Mesothelial cell of epicardium (in vitro differentiated cells): Measurements from ENCODE around the gene PRMT7. TPM values are rescaled to one million over a fixed set of nuclear protein-coding genes. Genes with fewer than 3 reads are reported as not detected.

ENCODE experiments used
- DNase-seq, 2 experiments: peaks; one replicate each; pipeline ENCODE4 v3.0.0; 2021; ENCODE audit warnings: low spot score in 2 of 2; ENCODE audit not compliant: unreplicated experiment in 2 of 2
- H3K27ac Mint-ChIP-seq: 2 replicates; pipeline ENCODE4 v1.8.0; 2021; ENCODE audit warnings: mixed read lengths
- H3K27me3 Mint-ChIP-seq: 2 replicates; pipeline ENCODE4 v1.8.0; 2021; ENCODE audit warnings: low read depth, mixed read lengths
- H3K36me3 Mint-ChIP-seq: 2 replicates; pipeline ENCODE4 v1.8.0; 2021; ENCODE audit warnings: mixed read lengths
- H3K4me1 Mint-ChIP-seq: 2 replicates; pipeline ENCODE4 v1.8.0; 2021; ENCODE audit warnings: mixed read lengths
- H3K4me3 Mint-ChIP-seq: 2 replicates; pipeline ENCODE4 v1.8.0; 2021; ENCODE audit warnings: mild to moderate bottlenecking, moderate library complexity, mixed read lengths
- H3K9me3 Mint-ChIP-seq: 2 replicates; pipeline ENCODE4 v1.8.0; 2021; ENCODE audit warnings: mixed read lengths
- CTCF ChIP-seq: fragments of 200-600 bp; sonication (generic); IDR thresholded peaks from one replicate; pipeline ENCODE4 v1.5.0; 2021; ENCODE audit warnings: antibody characterized with exemption; ENCODE audit not compliant: unreplicated experiment
- total RNA-seq: library from RNA; stranded (reverse); gene quantifications from 3 replicates; pipeline ENCODE4 v1.2.1, GENCODE V29; 2021

PRMT7 gene
- total RNA-seq, 1 donor from 2014 or later = 77.9 TPM

- no peak overlapping the region for H3K4me3 Mint-ChIP-seq
- no peaks in the 10 kb centered on the region for H3K9me3 Mint-ChIP-seq
- H3K4me1 Mint-ChIP-seq = peaks cover 34% of the 10 kb centered on the region
- DNase-seq = no peak
- no peaks in the 10 kb centered on the region for H3K27me3 Mint-ChIP-seq
- H3K27ac Mint-ChIP-seq = no peak overlapping the region
- TF ChIP-seq CTCF = no peak
- H3K36me3 Mint-ChIP-seq = peaks cover 25% of the 10 kb centered on the region
These were observed 14.5 kb upstream of the PRMT7 start for GRCh38 chr16:68296291-68296690.

GRCh38 chr16:68296693-68297092 is 14.1 kb upstream of the PRMT7 start:
- H3K36me3 Mint-ChIP-seq = peaks cover 24% of the 10 kb centered on the region
- TF ChIP-seq CTCF = no peak
- no peak for DNase-seq
- no peak overlapping the region for H3K4me3 Mint-ChIP-seq
- peaks cover 34% of the 10 kb centered on the region for H3K4me1 Mint-ChIP-seq
- H3K27me3 Mint-ChIP-seq = no peaks in the 10 kb centered on the region
- H3K27ac Mint-ChIP-seq = no peak overlapping the region
- no peaks in the 10 kb centered on the region for H3K9me3 Mint-ChIP-seq

- Mint-ChIP-seq H3K4me1 (peaks cover 34% of the 10 kb centered on the region), H3K27ac (peak overlapping the region; percentile 88), H3K27me3 (no peaks in the 10 kb centered on the region), H3K36me3 (peaks cover 25% of the 10 kb centered on the region), H3K4me3 (no peak overlapping the region), H3K9me3 (no peaks in the 10 kb centered on the region)
- no peak for DNase-seq
- no peak for TF ChIP-seq CTCF
These were observed 12.9 kb upstream of the PRMT7 start for GRCh38 chr16:68297908-68298307.

- no peak for TF ChIP-seq CTCF
- H3K4me3 Mint-ChIP-seq = no peak overlapping the region
- no peak for DNase-seq
- H3K9me3 Mint-ChIP-seq = no peaks in the 10 kb centered on the region
- peaks cover 25% of the 10 kb centered on the region for H3K36me3 Mint-ChIP-seq
- no peaks in the 10 kb centered on the region for H3K27me3 Mint-ChIP-seq
- peaks cover 34% of the 10 kb centered on the region for H3K4me1 Mint-ChIP-seq
- H3K27ac Mint-ChIP-seq = peak overlapping the region; percentile 88
These were observed 12.5 kb upstream of the PRMT7 start for GRCh38 chr16:68298312-68298711.

GRCh38 chr16:68298907-68299561 is 11.8 kb upstream of the PRMT7 start:
- H3K4me3 Mint-ChIP-seq = no peak overlapping the region
- peak in 1 of 2 experiments; percentile 42 for DNase-seq
- TF ChIP-seq CTCF = no peak
- peak overlapping the region; percentile 88 for H3K27ac Mint-ChIP-seq
- peaks cover 34% of the 10 kb centered on the region for H3K4me1 Mint-ChIP-seq
- no peaks in the 10 kb centered on the region for H3K9me3 Mint-ChIP-seq
- H3K27me3 Mint-ChIP-seq = no peaks in the 10 kb centered on the region
- peaks cover 29% of the 10 kb centered on the region for H3K36me3 Mint-ChIP-seq
